Activated T-helper 1 cell treated with anti-CD3 and anti-CD28 coated beads, Interleukin-12 subunit alpha, Interleukin-12 subunit beta, Interleukin-2, Interleukin-4 antibody, amounts not matched to agents 30 ng/mL and 10 ng/mL and 1 ng/mL, durations not matched to agents 14 hours and 24 hours and 36 hours (primary cell): ENCODE measurements around the gene CRY1. TPM values are rescaled to one million over a fixed set of nuclear protein-coding genes. Genes with fewer than 3 reads are reported as not detected.
"Not testable (repeated sequence)": the region's sequence is repeated elsewhere in the genome, so short reads cannot be mapped to it uniquely, and the experiment has no call there.

Source experiments
- DNase-seq: peaks from one replicate; pipeline ENCODE4 v3.0.0; 2021; ENCODE audit warnings: low spot score
- H3K27ac Mint-ChIP-seq: one replicate; pipeline ENCODE4 v1.8.0; 2021; ENCODE audit warnings: mild to moderate bottlenecking, mixed read lengths
- H3K27me3 Mint-ChIP-seq: one replicate; pipeline ENCODE4 v1.8.0; 2022; ENCODE audit warnings: mild to moderate bottlenecking, moderate library complexity, mixed read lengths; ENCODE audit not compliant: insufficient read depth
- H3K36me3 Mint-ChIP-seq: one replicate; pipeline ENCODE4 v1.8.0; 2021; ENCODE audit warnings: low read depth, mixed read lengths
- H3K4me1 Mint-ChIP-seq: one replicate; pipeline ENCODE4 v1.8.0; 2021; ENCODE audit warnings: low read depth, mixed read lengths
- H3K4me3 Mint-ChIP-seq: one replicate; pipeline ENCODE4 v1.8.0; 2021; ENCODE audit warnings: mild to moderate bottlenecking, moderate library complexity, mixed read lengths
- H3K9me3 Mint-ChIP-seq: one replicate; pipeline ENCODE4 v1.8.0; 2021; ENCODE audit warnings: mixed read lengths
- intact Hi-C: fragments of 100-400 bp; cut with micrococcal nuclease; formaldehyde crosslinking; loops from one replicate; pipeline ENCODE4 v1.15.1; 2024
- total RNA-seq: library from RNA; stranded (reverse); gene quantifications from 2 replicates; pipeline ENCODE4 v1.2.3, GENCODE V29; 2022

The CRY1 gene
- total RNA-seq, 1 donor from 2014 or later, result 23.4 TPM

GRCh38 chr12:107125833-107126232, 32.5 kb upstream of the CRY1 start:
- H3K36me3 Mint-ChIP-seq, result no peaks in the 10 kb centered on the region
- DNase-seq, result no peak
- H3K27ac Mint-ChIP-seq, result no peak overlapping the region
- H3K4me3 Mint-ChIP-seq, result no peak overlapping the region
- H3K4me1 Mint-ChIP-seq, result no peaks in the 10 kb centered on the region
- H3K27me3 Mint-ChIP-seq, result peaks cover 17% of the 10 kb centered on the region
- no peaks in the 10 kb centered on the region for H3K9me3 Mint-ChIP-seq
- intact Hi-C loops, result loop anchor here (10.0 kb wide), 1 partner anchor 759 kb away; no protein-coding TSS in a partner anchor

GRCh38 chr12:107122452-107122958, 29.2 kb upstream of the CRY1 start:
- no peaks in the 10 kb centered on the region for H3K36me3 Mint-ChIP-seq
- H3K4me3 Mint-ChIP-seq, result no peak overlapping the region
- H3K27me3 Mint-ChIP-seq, result peaks cover 23% of the 10 kb centered on the region
- no peak for DNase-seq
- H3K9me3 Mint-ChIP-seq, result no peaks in the 10 kb centered on the region
- no peak overlapping the region for H3K27ac Mint-ChIP-seq
- no peaks in the 10 kb centered on the region for H3K4me1 Mint-ChIP-seq
- intact Hi-C loops, result loop anchor here (10.0 kb wide), 1 partner anchor 762 kb away; no protein-coding TSS in a partner anchor

DNA sequence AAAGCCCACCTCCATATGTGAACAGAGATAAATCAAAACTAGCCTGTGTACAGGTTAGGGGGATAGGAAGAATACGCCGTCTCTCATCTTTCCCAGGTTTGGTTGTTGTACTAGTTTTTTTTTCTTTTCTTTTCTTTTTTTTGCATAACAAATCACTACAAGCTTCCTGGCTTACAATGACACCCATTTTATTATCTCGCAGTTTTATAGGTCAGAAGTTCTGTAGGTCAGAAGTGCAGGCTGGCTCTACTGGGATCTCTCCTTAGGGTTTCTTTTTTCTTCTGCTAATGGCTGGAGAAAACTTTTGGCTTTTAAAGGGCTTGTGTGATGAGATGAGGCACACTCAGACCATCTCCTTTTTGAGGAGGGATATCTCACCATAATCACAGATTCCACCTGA, 25.7 kb upstream of the CRY1 start:
- H3K4me1 Mint-ChIP-seq, result no peaks in the 10 kb centered on the region
- DNase-seq, result no peak
- no peak overlapping the region for H3K4me3 Mint-ChIP-seq
- H3K27ac Mint-ChIP-seq, result no peak overlapping the region
- peaks cover 30% of the 10 kb centered on the region for H3K27me3 Mint-ChIP-seq
- no peaks in the 10 kb centered on the region for H3K9me3 Mint-ChIP-seq
- intact Hi-C loops, result no loop called here
- no peaks in the 10 kb centered on the region for H3K36me3 Mint-ChIP-seq

DNA sequence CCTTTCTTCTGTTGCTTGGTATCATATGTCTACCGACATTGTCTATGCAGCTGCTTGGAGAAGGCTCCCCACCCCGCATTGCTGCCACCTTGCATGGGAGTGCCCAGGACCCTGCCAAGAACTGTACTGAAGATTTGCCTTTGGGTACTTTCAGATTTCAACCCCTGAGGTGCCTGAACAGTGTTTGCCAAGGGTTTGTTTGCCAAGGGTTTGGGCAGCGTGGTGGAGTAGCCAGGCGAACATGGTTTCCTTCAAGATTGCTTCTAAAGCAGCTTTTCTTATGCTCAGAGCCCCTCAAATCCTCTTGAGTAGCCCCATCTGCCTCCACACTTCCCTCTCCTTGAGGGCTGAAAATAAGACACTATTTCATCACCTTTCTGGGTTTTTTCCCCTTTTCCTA, 25.3 kb upstream of the CRY1 start:
- peaks cover 28% of the 10 kb centered on the region for H3K27me3 Mint-ChIP-seq
- no peak for DNase-seq
- no peaks in the 10 kb centered on the region for H3K36me3 Mint-ChIP-seq
- no peak overlapping the region for H3K4me3 Mint-ChIP-seq
- no peak overlapping the region for H3K27ac Mint-ChIP-seq
- H3K4me1 Mint-ChIP-seq, result no peaks in the 10 kb centered on the region
- H3K9me3 Mint-ChIP-seq, result no peaks in the 10 kb centered on the region
- intact Hi-C loops, result no loop called here

DNA sequence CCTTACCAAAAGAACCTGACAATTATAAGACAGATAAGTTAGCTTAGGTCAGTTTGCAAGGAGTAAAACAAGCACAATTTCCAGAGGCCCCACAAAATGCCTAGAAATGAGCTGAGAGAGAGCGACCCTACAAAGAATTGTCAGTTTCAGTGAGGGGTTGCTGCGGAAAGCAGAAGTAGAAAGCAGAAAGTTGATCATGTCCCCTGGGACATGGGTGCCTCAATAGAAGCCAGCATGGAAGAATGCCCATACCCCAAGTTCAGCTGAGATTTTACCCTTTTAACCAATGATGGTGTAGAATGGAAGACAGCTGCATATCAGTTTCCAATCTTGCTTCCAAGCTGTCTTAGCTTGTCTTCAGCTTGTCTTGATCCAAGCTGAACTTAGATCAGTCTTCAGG, 21.8 kb upstream of the CRY1 start:
- Mint-ChIP-seq H3K36me3 (no peaks in the 10 kb centered on the region), H3K27me3 (peaks cover 27% of the 10 kb centered on the region), H3K4me1 (no peaks in the 10 kb centered on the region), H3K4me3 (no peak overlapping the region), H3K9me3 (no peaks in the 10 kb centered on the region), H3K27ac (no peak overlapping the region)
- no peak for DNase-seq
- intact Hi-C loops, result no loop called here

GRCh38 chr12:107111314-107111713, 18.0 kb upstream of the CRY1 start:
- Mint-ChIP-seq H3K27me3 (peaks cover 24% of the 10 kb centered on the region), H3K9me3 (no peaks in the 10 kb centered on the region), H3K36me3 (no peaks in the 10 kb centered on the region), H3K27ac (no peak overlapping the region), H3K4me3 (no peak overlapping the region), H3K4me1 (no peaks in the 10 kb centered on the region)
- no peak for DNase-seq
- intact Hi-C loops, result no loop called here

DNA sequence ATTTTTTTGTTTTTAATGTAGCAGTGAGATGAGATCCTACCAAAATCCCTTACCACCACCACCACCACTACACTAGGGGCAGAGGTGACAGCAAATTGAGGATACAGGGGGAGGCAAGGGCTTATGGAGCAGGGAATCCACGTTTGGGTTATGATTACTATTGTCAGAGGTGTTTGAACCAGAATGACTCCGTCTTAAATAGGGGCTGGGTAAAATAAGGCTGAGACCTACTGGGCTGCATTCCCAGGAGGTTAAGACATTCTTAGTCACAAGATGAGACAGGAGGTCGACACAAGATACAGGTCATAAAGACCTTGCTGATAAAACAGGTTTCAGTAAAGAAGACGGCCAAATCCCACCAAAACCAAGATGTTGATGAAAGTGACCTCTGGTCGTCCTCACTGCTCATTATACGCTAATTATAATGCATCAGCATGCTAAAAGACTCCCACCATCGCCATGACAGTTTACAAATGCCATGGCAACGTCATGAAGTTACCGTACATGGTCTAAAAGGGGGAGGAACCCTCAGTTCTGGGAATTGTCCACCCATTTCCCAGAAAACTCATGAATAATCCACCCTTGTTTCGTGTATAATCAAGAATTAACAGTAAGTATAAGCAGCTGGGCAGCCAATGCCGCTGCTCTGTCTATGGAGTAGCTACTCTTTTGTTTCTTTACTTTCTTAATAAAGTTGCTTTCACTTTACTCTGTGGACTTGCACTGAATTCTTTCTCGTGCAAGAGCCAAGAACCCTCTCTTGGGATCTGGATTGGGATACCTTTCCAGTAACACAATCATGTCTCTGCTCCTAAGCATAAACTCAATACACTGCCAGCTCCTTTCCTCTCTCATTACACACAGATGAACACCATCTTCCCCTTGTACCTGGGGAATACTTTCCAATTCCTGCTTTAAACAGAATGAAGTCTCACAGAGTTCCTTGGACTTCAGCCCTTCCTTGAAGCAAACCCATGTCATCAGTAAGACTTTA, 16.7 kb upstream of the CRY1 start:
- Mint-ChIP-seq H3K27ac (no peak overlapping the region), H3K27me3 (peaks cover 29% of the 10 kb centered on the region), H3K9me3 (no peaks in the 10 kb centered on the region), H3K4me3 (no peak overlapping the region), H3K36me3 (no peaks in the 10 kb centered on the region), H3K4me1 (no peaks in the 10 kb centered on the region)
- DNase-seq, result no peak
- intact Hi-C loops, result no loop called here

GRCh38 chr12:107108995-107109508, 15.7 kb upstream of the CRY1 start:
- H3K9me3 Mint-ChIP-seq, result no peaks in the 10 kb centered on the region
- no peak overlapping the region for H3K27ac Mint-ChIP-seq
- no peaks in the 10 kb centered on the region for H3K4me1 Mint-ChIP-seq
- DNase-seq, result no peak
- peaks cover 28% of the 10 kb centered on the region for H3K27me3 Mint-ChIP-seq
- no peaks in the 10 kb centered on the region for H3K36me3 Mint-ChIP-seq
- intact Hi-C loops, result no loop called here
- no peak overlapping the region for H3K4me3 Mint-ChIP-seq

GRCh38 chr12:107108366-107108765, 15.0 kb upstream of the CRY1 start:
- H3K4me3 Mint-ChIP-seq, H3K27ac Mint-ChIP-seq, DNase-seq, H3K4me1 Mint-ChIP-seq, H3K36me3 Mint-ChIP-seq, intact Hi-C loops, H3K9me3 Mint-ChIP-seq: not testable (repeated sequence)
- H3K27me3 Mint-ChIP-seq, result peaks cover 26% of the 10 kb centered on the region

DNA sequence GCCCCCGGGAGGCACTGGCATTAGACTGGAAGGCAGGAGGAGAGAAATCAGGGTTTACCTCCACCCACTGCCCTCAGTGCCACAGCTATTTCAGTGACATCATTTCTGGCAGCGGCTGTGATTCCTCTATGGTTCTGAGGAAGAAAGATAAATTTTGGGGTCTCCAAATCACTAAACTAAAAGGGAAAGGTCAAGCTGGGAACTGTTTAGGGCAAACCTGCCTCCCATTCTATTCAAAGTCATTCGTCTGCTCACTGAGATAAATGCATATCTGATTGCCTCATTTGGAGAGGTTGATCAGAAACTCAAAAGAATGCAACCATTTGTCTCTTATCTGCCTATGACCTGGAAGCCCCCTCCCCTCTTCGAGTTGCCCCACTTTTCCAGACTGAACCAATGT, 14.0 kb upstream of the CRY1 start:
- H3K27me3 Mint-ChIP-seq, result peaks cover 22% of the 10 kb centered on the region
- intact Hi-C loops, result no loop called here

GRCh38 chr12:107106241-107107025, 13.1 kb upstream of the CRY1 start:
- peaks cover 20% of the 10 kb centered on the region for H3K27me3 Mint-ChIP-seq
- no peaks in the 10 kb centered on the region for H3K9me3 Mint-ChIP-seq
- no peak for DNase-seq
- no peak overlapping the region for H3K4me3 Mint-ChIP-seq
- H3K27ac Mint-ChIP-seq, result no peak overlapping the region
- H3K36me3 Mint-ChIP-seq, result no peaks in the 10 kb centered on the region
- H3K4me1 Mint-ChIP-seq, result no peaks in the 10 kb centered on the region
- intact Hi-C loops, result no loop called here

More for the DNA sequence above, 14.0 kb upstream of the CRY1 start:
- Mint-ChIP-seq H3K4me3 (no peak overlapping the region), H3K27ac (no peak overlapping the region), H3K9me3 (no peaks in the 10 kb centered on the region), H3K36me3 (no peaks in the 10 kb centered on the region), H3K4me1 (no peaks in the 10 kb centered on the region)
- no peak for DNase-seq

- no peaks in the 10 kb centered on the region for H3K36me3 Mint-ChIP-seq
- DNase-seq, result no peak
- H3K27me3 Mint-ChIP-seq, result peaks cover 22% of the 10 kb centered on the region
- H3K4me3 Mint-ChIP-seq, result no peak overlapping the region
- no peaks in the 10 kb centered on the region for H3K9me3 Mint-ChIP-seq
- H3K4me1 Mint-ChIP-seq, result no peaks in the 10 kb centered on the region
- H3K27ac Mint-ChIP-seq, result no peak overlapping the region
- intact Hi-C loops, result no loop called here
Measured at GRCh38 chr12:107105410-107105703, 12.0 kb upstream of the CRY1 start.

DNA sequence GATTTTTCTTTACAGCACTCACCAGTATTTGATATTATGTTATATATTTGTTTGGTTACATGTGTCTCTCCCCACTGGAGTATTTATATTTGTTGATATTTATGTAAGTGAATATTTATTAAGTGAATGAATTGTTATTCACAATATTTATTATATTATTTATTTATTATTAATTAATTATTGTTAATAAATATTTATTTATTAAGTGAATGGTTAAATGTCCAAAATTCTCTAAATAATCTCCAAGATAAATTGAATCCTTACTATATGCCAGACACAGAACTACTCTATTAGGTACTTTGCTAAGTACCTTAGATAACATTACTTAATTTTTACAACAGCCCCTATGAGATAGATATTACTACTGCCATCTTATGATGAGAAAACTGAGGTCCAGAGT, 10.2 kb upstream of the CRY1 start:
- H3K9me3 Mint-ChIP-seq, result no peaks in the 10 kb centered on the region

More for the DNA sequence above, 10.2 kb upstream of the CRY1 start:
- intact Hi-C loops, result no loop called here
- no peak for DNase-seq
- Mint-ChIP-seq H3K36me3 (no peaks in the 10 kb centered on the region), H3K4me3 (no peak overlapping the region), H3K27me3 (peaks cover 25% of the 10 kb centered on the region), H3K27ac (no peak overlapping the region), H3K4me1 (no peaks in the 10 kb centered on the region)
